Esophagus mucosa (tissue), 1 donor: ENCODE results near the gene ATG13. TPM values are rescaled to one million over a fixed set of nuclear protein-coding genes. Genes with fewer than 3 reads are reported as not detected.
A peak's percentile ranks its signal among the peaks of the same experiment; 100 is the strongest.
"Not testable (repeated sequence)": the region's sequence is repeated elsewhere in the genome, so short reads cannot be mapped to it uniquely, and the experiment has no call there.

Source experiments
- ATAC-seq: fragments of 200-7000 bp; cut with Tn5 transposase; one replicate; pipeline ENCODE4 v1.9.1; 2020
- total RNA-seq: library from RNA; stranded (reverse); gene quantifications from one replicate; pipeline ENCODE4 v1.2.4, GENCODE V29; 2023
- donor health status: DM: yes; HTN: yes; CAD: no.

Gene ATG13
- total RNA-seq, 1 donor from 2014 or later: 37.3 TPM

GRCh38 chr11:46697723-46698122 lies 80.4 kb downstream of the ATG13 start:
- no peak for ATAC-seq

- ATAC-seq: no peak
These were observed 81.2 kb downstream of the ATG13 start for GRCh38 chr11:46698597-46698996.

- ATAC-seq: peak; percentile 97
These were observed 83.1 kb downstream of the ATG13 start, which contains the start of the genes ARHGAP1 and ZNF408 for GRCh38 chr11:46700241-46701077. TSS of gene ARHGAP1 (minus strand) at chr11:46700619. CDS start at chr11:46696107, 4,512 bp downstream. TSS of gene ZNF408 (plus strand) at chr11:46701031. CDS start at chr11:46701048, 17 bp downstream.

- ATAC-seq: no peak
These were observed 83.8 kb downstream of the ATG13 start for GRCh38 chr11:46701078-46701654.

- ATAC-seq: no peak
These were observed 87.8 kb downstream of the ATG13 start for GRCh38 chr11:46705070-46705688.

- no peak for ATAC-seq
These were observed 89.5 kb downstream of the ATG13 start for GRCh38 chr11:46706886-46707285.

- ATAC-seq: not testable (repeated sequence)
These were observed 92.0 kb downstream of the ATG13 start for GRCh38 chr11:46709351-46709750.

GRCh38 chr11:46710821-46711269 lies 93.5 kb downstream of the ATG13 start:
- peak; percentile 14 for ATAC-seq

- no peak for ATAC-seq
These were observed 94.0 kb downstream of the ATG13 start for GRCh38 chr11:46711303-46711702.

GRCh38 chr11:46712874-46713576 lies 95.7 kb downstream of the ATG13 start:
- ATAC-seq: no peak

GRCh38 chr11:46717825-46718154 lies 100.4 kb downstream of the ATG13 start:
- not testable (repeated sequence) for ATAC-seq

- ATAC-seq: no peak
These were observed 101.0 kb downstream of the ATG13 start for GRCh38 chr11:46718155-46719019.

- ATAC-seq: peak; percentile 14
These were observed 101.7 kb downstream of the ATG13 start, which contains the start of gene F2 for GRCh38 chr11:46719048-46719542. TSS of gene F2 (plus strand) at chr11:46719213. CDS start at chr11:46719236, 23 bp downstream.

- no peak for ATAC-seq
These were observed 102.3 kb downstream of the ATG13 start for GRCh38 chr11:46719543-46720218.

GRCh38 chr11:46721286-46721685 lies 103.9 kb downstream of the ATG13 start:
- no peak for ATAC-seq

GRCh38 chr11:46722566-46723358 lies 105.4 kb downstream of the ATG13 start:
- ATAC-seq: no peak

- no peak for ATAC-seq
These were observed 106.0 kb downstream of the ATG13 start for GRCh38 chr11:46723359-46723680.

- ATAC-seq: no peak
These were observed 106.7 kb downstream of the ATG13 start for GRCh38 chr11:46724088-46724487.
